Measurements from ENCODE around the gene MAP3K3. TPM values are rescaled to one million over a fixed set of nuclear protein-coding genes. Genes with fewer than 3 reads are reported as not detected.

Gene MAP3K3
- total and polyA plus RNA-seq, 10 of the 15 experiments (the other 5 are each of a cell fraction or from before 2014, with no cell fraction given), result 1.6 to 24.1 (median 15.0) TPM

GRCh38 chr17:63647065-63647725, 25.0 kb downstream of the MAP3K3 start:
- Histone ChIP-seq H3K9ac (ENCODE audit: control insufficient read depth, insufficient read depth, low read length) (no peak overlapping the region), H4K20me1 (ENCODE audit: control insufficient read depth, insufficient read depth) (no peaks in the 10 kb centered on the region), H2AFZ (ENCODE audit: control insufficient read depth, low read depth, low read length) (no peak overlapping the region), H3K4me2 (ENCODE audit: control insufficient read depth, insufficient read depth) (peak overlapping the region; percentile 90; the same call in 1 of the 2 replicates), H3K79me2 (ENCODE audit: control insufficient read depth, insufficient read depth, low read length) (peaks cover 2% of the 10 kb centered on the region; the same call in 1 of the 2 replicates), H3K36me3 (ENCODE audit: control insufficient read depth in 2 of 2, insufficient read depth in 2 of 2, low read length in 1 of 2) (peaks cover 4 to 10% of the 10 kb centered on the region in 2 experiments; a peak in 3 of 4 replicates), H3K4me3 (no peak overlapping the region), H3K27me3 (replicated peaks in 1 of 2; ENCODE audit: control insufficient read depth in 2 of 2, insufficient read depth in 2 of 2, low read length in 1 of 2) (no peaks in the 10 kb centered on the region), H3K9me3 (replicated peaks; ENCODE audit: control insufficient read depth, insufficient read depth, low read length) (no peaks in the 10 kb centered on the region), H3K4me1 (ENCODE audit: control insufficient read depth, insufficient read depth, low read length) (peaks cover 26% of the 10 kb centered on the region), H3K27ac (ENCODE audit: control insufficient read depth, insufficient read depth) (peak overlapping the region; percentile 85)
- ChIA-PET POLR2A (interaction anchor here (1.0 to 2.1 kb wide), 4 partner anchors 25 to 95 kb away, joined by 3 to 7 read pairs (median 3); partner anchors contain the start of gene MAP3K3), CTCF (interaction anchor here (0.7 to 1.9 kb wide), 4 partner anchors 22 to 46 kb away, joined by 3 to 11 read pairs (median 4); partner anchors contain the start of gene MAP3K3), SMC1A (ENCODE audit: uncharacterized antibody, unreplicated experiment) (interaction anchor here (0.7 to 3.8 kb wide), 9 partner anchors 7 to 100 kb away, joined by 3 to 19 read pairs (median 4); no protein-coding TSS in a partner anchor), RAD21 (ENCODE audit: unreplicated experiment) (interaction anchor here (1.0 to 2.4 kb wide), 6 partner anchors 22 to 51 kb away, joined by 3 to 11 read pairs (median 8); partner anchors contain the start of gene MAP3K3)
- WGBS (ENCODE audit: insufficient coverage, insufficient replicate concordance, low lambda C conversion rate, missing lambda C conversion rate), result 93% methylated on average over 4 of the region's 4 CpGs
- ATAC-seq (no peak; the same call in 2 of the 3 replicates), FAIRE-seq (no peak), DNase-seq (ENCODE audit: low read depth, low spot score) (no peak)
- intact Hi-C loops (cut with micrococcal nuclease; ENCODE audit: unreplicated experiment) (loop anchor here (2.0 kb wide), 1 partner anchor 46 kb away; the partner anchor contains the start of gene TACO1), in situ Hi-C loops (cut with MboI) (no loop called here)
- no TSS peak for BruUV-seq (replicated peaks)
- TF ChIP-seq ZZZ3 (IDR thresholded peaks at IDR 0.05; ENCODE audit: control insufficient read depth, insufficient read length, low read depth) (no peak), NKRF (conservative IDR thresholded peaks at IDR 0.05) (no peak), ZSCAN29 (IDR thresholded peaks at IDR 0.05) (no peak), FOXK2 (IDR thresholded peaks at IDR 0.05) (no peak), RAD51 (IDR thresholded peaks at IDR 0.05) (no peak), IRF5 (IDR thresholded peaks at IDR 0.05; ENCODE audit: borderline replicate concordance) (no peak), ZNF687 (IDR thresholded peaks at IDR 0.05) (no peak)
- TF ChIP-seq, protein P1, sequence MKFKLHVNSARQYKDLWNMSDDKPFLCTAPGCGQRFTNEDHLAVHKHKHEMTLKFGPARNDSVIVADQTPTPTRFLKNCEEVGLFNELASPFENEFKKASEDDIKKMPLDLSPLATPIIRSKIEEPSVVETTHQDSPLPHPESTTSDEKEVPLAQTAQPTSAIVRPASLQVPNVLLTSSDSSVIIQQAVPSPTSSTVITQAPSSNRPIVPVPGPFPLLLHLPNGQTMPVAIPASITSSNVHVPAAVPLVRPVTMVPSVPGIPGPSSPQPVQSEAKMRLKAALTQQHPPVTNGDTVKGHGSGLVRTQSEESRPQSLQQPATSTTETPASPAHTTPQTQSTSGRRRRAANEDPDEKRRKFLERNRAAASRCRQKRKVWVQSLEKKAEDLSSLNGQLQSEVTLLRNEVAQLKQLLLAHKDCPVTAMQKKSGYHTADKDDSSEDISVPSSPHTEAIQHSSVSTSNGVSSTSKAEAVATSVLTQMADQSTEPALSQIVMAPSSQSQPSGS (IDR thresholded peaks at IDR 0.05; ENCODE audit: low read length), result no peak
- TF ChIP-seq, protein P2, sequence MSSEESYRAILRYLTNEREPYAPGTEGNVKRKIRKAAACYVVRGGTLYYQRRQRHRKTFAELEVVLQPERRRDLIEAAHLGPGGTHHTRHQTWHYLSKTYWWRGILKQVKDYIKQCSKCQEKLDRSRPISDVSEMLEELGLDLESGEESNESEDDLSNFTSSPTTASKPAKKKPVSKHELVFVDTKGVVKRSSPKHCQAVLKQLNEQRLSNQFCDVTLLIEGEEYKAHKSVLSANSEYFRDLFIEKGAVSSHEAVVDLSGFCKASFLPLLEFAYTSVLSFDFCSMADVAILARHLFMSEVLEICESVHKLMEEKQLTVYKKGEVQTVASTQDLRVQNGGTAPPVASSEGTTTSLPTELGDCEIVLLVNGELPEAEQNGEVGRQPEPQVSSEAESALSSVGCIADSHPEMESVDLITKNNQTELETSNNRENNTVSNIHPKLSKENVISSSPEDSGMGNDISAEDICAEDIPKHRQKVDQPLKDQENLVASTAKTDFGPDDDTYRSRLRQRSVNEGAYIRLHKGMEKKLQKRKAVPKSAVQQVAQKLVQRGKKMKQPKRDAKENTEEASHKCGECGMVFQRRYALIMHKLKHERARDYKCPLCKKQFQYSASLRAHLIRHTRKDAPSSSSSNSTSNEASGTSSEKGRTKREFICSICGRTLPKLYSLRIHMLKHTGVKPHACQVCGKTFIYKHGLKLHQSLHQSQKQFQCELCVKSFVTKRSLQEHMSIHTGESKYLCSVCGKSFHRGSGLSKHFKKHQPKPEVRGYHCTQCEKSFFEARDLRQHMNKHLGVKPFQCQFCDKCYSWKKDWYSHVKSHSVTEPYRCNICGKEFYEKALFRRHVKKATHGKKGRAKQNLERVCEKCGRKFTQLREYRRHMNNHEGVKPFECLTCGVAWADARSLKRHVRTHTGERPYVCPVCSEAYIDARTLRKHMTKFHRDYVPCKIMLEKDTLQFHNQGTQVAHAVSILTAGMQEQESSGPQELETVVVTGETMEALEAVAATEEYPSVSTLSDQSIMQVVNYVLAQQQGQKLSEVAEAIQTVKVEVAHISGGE (CRISPR knock-in tag; IDR thresholded peaks at IDR 0.05), result no peak

Measured in GM12878 (cell line).